Stimulated activated naive B cell treated with anti-CD40 and anti-IgM and Interleukin-4, amounts not matched to agents 10 μg/mL and 1 μg/mL and 100 μg/mL, for 72 hours (primary cell): ENCODE results near the gene EEFSEC.

ENCODE experiments used
- ATAC-seq, 2 donors: fragments of 150-1000 bp; cut with Tn5 transposase; replicated peaks; 2 replicates each; pipeline ENCODE4 v1.10.0; 2021; ENCODE audit warnings: moderate library complexity in 1 of 2
- DNase-seq: peaks from one replicate; pipeline ENCODE4 v3.0.0; 2021
- H3K27ac Mint-ChIP-seq: one replicate; pipeline ENCODE4 v1.8.0; 2022; ENCODE audit warnings: mild to moderate bottlenecking, mixed read lengths
- H3K27me3 Mint-ChIP-seq, 2 donors: one replicate each; pipeline ENCODE4 v1.8.0; 2022; ENCODE audit warnings: mixed read lengths in 2 of 2
- H3K36me3 Mint-ChIP-seq, 2 donors: one replicate each; pipeline ENCODE4 v1.8.0; 2022; ENCODE audit warnings: mixed read lengths in 2 of 2, mild to moderate bottlenecking in 1 of 2
- H3K4me1 Mint-ChIP-seq, 2 donors: one replicate each; pipeline ENCODE4 v1.8.0; 2022; ENCODE audit warnings: mixed read lengths in 2 of 2, mild to moderate bottlenecking in 1 of 2
- H3K4me3 Mint-ChIP-seq, 2 donors: one replicate each; pipeline ENCODE4 v1.8.0; 2022; ENCODE audit warnings: mild to moderate bottlenecking in 2 of 2, mixed read lengths in 2 of 2, moderate library complexity in 1 of 2
- H3K9me3 Mint-ChIP-seq, 2 donors: one replicate each; pipeline ENCODE4 v1.8.0; 2022; ENCODE audit warnings: mixed read lengths in 2 of 2, mild to moderate bottlenecking in 1 of 2

Gene EEFSEC

GRCh38 chr3:128452120-128452519 lies 298.8 kb downstream of the EEFSEC start:
- DNase-seq = no peak
- Mint-ChIP-seq H3K9me3 (peaks cover 8 to 10% of the 10 kb centered on the region in 2 donors), H3K4me1 (peaks cover 12 to 13% of the 10 kb centered on the region in 2 donors), H3K27ac (no peak overlapping the region), H3K27me3 (peaks cover 62 to 67% of the 10 kb centered on the region in 2 donors), H3K4me3 (no peak overlapping the region), H3K36me3 (peaks cover 5 to 9% of the 10 kb centered on the region in 2 donors)
- ATAC-seq = no peak

DNA sequence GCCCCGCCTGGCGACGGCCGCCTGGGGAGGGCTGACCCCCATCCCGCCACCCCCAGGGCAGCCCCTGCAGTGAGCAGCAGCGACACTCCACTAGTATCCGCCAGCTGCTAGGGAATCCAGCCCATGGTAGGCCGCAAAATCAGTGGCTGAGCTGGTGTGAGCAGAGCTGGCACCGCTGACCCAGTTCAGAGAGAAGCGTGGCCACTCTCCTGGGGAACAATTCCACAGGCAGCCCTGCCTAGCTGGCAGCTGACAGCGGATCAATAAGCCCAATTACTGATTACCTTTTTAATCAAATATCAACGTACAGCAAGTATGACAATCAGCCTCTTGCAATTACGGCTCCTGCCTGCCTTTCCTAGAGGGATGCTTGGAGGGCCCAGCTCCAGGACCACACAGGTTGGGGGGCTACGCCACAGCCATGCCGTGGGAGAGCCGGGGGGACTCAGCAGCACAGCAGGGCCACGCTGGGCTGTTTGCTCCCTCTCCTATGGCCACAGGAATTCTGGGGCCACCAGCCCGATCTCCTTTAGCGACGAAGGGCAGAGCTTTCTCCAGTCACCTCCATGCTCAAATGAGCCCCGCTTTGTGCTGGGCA lies 299.5 kb downstream of the EEFSEC start:
- no peak for ATAC-seq
- Mint-ChIP-seq H3K4me3 (no peak overlapping the region), H3K27ac (no peak overlapping the region), H3K27me3 (peaks cover 62 to 64% of the 10 kb centered on the region in 2 donors), H3K36me3 (peaks cover 2 to 6% of the 10 kb centered on the region in 2 donors), H3K9me3 (peaks cover 5 to 7% of the 10 kb centered on the region in 2 donors), H3K4me1 (peaks cover 7 to 8% of the 10 kb centered on the region in 2 donors)
- no peak for DNase-seq

DNA sequence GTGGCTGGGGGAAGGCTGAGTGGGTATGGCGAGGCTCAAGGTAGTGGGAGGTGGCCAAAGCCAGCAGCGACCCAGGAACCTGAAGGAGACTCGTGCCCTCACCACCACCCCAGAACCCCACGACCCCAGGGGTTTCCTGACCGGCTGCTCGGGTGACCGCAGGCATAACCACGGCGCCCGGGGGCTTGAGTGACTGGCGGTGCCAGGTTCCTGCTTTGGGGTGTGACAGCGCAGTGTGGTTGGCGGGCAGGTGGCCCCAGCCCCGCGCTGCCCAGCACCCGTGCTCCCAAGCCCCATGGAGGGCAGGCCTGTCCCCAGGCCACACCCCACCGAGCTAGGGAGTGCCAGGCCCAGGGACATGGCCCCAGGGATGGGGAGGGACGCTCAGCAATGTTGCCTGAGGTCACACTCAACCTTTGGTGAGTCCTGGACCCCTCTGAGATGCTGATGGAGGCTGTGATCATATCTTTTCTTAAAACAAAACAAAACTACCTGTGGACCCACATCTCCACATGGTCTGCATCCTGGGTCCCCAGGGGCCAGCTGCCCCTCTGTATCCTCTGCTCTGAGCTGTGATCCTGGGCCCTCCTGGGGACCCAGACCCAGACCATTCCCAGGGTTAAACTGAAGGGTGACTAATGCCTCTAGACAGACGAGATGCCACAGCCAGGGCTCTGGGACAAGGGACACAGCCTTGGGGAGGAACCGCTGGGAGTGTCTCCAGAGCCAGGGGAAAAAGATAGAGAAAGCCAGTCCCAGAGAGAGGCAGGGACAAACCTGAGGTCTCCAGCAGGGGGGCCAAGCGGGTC lies 300.4 kb downstream of the EEFSEC start:
- Mint-ChIP-seq H3K9me3 (peaks cover 2% of the 10 kb centered on the region in 2 donors), H3K36me3 (peaks cover 0 to 2% of the 10 kb centered on the region in 2 donors), H3K27me3 (peaks cover 58 to 59% of the 10 kb centered on the region in 2 donors), H3K4me1 (peaks cover 2 to 3% of the 10 kb centered on the region in 2 donors), H3K27ac (no peak overlapping the region), H3K4me3 (no peak overlapping the region)
- ATAC-seq (no peak), DNase-seq (no peak)

DNA sequence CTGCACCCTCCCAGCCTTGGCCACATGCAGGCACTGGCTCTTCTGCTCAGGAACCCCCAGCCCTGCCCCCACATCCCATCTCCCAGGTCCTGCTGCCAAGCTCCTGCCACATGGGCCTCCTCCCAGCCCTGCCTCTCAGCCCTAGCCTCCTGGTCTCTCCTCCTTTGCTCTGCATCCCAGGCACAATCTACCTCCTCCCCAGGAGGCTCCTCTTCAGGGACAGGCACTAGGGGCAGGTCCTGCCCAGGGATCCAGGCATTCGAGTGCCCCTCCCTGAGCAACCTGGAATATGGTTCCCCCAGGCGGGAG lies 301.0 kb downstream of the EEFSEC start:
- Mint-ChIP-seq H3K27me3 (peaks cover 56% of the 10 kb centered on the region in 2 donors), H3K36me3 (no peaks in the 10 kb centered on the region), H3K27ac (no peak overlapping the region), H3K4me1 (no peaks in the 10 kb centered on the region), H3K4me3 (no peak overlapping the region), H3K9me3 (no peaks in the 10 kb centered on the region)
- ATAC-seq = no peak
- DNase-seq = no peak

DNA sequence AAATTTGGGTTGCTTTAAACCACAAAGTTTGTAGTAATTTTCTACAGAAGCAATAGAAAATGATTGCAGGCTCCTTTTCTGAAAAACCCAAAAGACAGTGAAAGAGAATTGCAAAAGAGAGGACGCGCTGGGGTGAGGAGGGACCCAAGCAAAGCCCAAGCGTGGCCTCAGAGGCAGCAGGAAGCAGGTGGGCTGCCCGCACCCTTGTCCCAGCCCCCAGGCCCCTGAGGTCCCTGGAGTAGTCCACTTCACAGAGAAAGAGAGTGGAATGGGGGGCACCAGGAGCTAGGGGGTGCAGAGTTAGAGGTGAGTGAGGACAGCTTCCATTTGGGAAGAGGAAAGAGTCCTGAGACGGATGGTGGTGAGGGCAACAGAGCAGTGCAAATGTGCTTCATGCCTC lies 301.8 kb downstream of the EEFSEC start:
- H3K27ac Mint-ChIP-seq = no peak overlapping the region
- peaks cover 51 to 54% of the 10 kb centered on the region in 2 donors for H3K27me3 Mint-ChIP-seq
- no peaks in the 10 kb centered on the region for H3K36me3 Mint-ChIP-seq
- no peaks in the 10 kb centered on the region for H3K4me1 Mint-ChIP-seq
- no peaks in the 10 kb centered on the region for H3K9me3 Mint-ChIP-seq
- no peak overlapping the region for H3K4me3 Mint-ChIP-seq
- no peak for ATAC-seq
- DNase-seq = no peak

DNA sequence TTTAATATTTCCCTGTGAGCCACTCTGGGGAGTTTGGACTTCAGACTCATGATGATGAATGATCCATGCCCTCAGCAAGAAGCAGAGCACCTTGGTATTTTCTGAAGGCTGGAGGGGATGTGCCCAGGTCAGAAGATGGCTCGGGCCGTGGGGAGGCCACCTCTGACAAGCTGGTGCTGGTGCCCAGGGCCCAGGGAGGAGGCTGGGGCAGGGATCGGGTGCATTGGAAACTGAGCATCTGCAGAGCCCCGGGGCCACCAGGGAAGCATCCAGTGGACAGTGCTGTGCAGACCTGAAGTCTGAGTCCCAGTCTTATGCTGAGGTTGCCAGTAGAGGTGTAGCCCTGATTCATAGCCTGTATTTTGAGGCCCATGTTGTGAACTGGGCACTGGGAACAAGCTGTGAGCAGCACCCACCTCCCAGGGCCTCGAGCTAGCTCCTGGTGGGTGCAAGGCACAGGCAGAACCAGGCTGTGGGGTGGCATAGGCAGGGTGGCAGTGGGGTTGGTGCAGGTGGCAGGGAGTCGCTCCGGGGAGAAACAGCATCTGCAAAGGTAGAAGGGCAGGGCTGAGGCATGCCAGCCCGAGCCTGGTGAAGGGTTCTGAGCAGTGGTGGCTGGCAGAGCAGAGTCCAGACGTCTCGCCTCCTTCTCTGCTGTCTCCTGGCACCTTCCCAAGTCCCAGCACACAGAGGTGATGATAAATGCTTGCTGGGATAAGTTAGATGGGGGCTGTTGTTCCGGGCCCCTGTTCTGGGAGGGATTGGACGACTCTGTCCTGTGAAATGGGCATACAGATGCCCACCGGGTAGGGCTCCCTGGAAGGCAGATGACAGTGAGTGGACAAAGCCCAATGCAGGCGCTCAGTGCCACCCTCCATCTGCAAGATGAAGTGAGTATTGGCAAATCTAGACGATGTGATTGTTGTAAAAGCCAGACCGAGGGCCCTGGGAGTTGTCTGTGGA lies 302.8 kb downstream of the EEFSEC start:
- no peak overlapping the region for H3K4me3 Mint-ChIP-seq
- no peaks in the 10 kb centered on the region for H3K9me3 Mint-ChIP-seq
- H3K4me1 Mint-ChIP-seq = no peaks in the 10 kb centered on the region
- peaks cover 41 to 50% of the 10 kb centered on the region in 2 donors for H3K27me3 Mint-ChIP-seq
- no peak overlapping the region for H3K27ac Mint-ChIP-seq
- no peak for DNase-seq
- no peak for ATAC-seq
- H3K36me3 Mint-ChIP-seq = no peaks in the 10 kb centered on the region

- no peak overlapping the region for H3K4me3 Mint-ChIP-seq
- H3K27me3 Mint-ChIP-seq = peaks cover 33 to 43% of the 10 kb centered on the region in 2 donors
- H3K9me3 Mint-ChIP-seq = no peaks in the 10 kb centered on the region
- ATAC-seq (no peak), DNase-seq (no peak)
- H3K4me1 Mint-ChIP-seq = no peaks in the 10 kb centered on the region
- no peak overlapping the region for H3K27ac Mint-ChIP-seq
- no peaks in the 10 kb centered on the region for H3K36me3 Mint-ChIP-seq
Observed at GRCh38 chr3:128456776-128457715, 303.8 kb downstream of the EEFSEC start.

- ATAC-seq = no peak
- H3K27me3 Mint-ChIP-seq = peaks cover 32 to 40% of the 10 kb centered on the region in 2 donors
Observed at GRCh38 chr3:128457937-128458336, 304.7 kb downstream of the EEFSEC start.

More at GRCh38 chr3:128457937-128458336, 304.7 kb downstream of the EEFSEC start:
- no peak overlapping the region for H3K4me3 Mint-ChIP-seq
- no peaks in the 10 kb centered on the region for H3K9me3 Mint-ChIP-seq
- no peaks in the 10 kb centered on the region for H3K4me1 Mint-ChIP-seq
- no peak overlapping the region for H3K27ac Mint-ChIP-seq
- no peaks in the 10 kb centered on the region for H3K36me3 Mint-ChIP-seq
- DNase-seq = no peak
